Inflammatory macrophage treated with lipopolysaccharide for 1 hour (primary cell): ENCODE results near the gene PSMB8.
A peak's percentile ranks its signal among the peaks of the same experiment; 100 is the strongest.

ENCODE experiments used
- DNase-seq, 2 donors: peaks; one replicate each; pipeline ENCODE4 v3.0.0-alpha.2; 2020 to 2022

Gene PSMB8

DNA sequence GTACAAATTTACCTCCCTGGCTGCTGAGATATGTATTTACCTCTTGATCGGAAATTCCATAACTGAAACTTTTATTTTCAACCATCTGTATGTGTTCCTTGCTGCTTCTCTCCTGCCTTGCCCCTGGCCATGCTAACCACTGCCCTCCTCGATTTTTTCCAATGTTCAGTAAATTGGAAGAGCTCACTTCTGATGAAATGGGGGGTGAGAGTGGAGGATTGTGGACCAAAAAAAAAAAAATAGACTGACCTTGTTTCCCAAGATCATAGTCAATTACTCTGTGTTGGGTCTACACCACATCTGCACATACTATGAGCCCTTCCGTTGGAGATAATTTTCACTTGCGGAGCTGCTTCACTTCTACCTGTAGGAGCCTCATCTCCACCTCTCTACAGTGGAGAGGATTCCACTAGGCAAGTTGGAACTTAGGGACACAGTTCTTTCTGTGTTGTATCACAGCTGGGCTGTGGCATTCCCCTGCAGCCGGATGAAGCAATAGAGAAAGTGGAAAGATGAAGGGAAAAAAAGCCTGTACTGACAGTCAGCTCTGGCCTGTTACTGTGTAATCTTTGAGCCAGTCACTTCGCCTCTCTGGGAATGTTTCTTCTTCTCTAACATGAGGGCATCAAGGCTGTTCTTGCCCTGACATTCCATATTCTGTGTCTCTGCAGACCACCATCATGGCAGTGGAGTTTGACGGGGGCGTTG is 11.8 kb upstream of the PSMB8 start:
- no peak for DNase-seq

DNA sequence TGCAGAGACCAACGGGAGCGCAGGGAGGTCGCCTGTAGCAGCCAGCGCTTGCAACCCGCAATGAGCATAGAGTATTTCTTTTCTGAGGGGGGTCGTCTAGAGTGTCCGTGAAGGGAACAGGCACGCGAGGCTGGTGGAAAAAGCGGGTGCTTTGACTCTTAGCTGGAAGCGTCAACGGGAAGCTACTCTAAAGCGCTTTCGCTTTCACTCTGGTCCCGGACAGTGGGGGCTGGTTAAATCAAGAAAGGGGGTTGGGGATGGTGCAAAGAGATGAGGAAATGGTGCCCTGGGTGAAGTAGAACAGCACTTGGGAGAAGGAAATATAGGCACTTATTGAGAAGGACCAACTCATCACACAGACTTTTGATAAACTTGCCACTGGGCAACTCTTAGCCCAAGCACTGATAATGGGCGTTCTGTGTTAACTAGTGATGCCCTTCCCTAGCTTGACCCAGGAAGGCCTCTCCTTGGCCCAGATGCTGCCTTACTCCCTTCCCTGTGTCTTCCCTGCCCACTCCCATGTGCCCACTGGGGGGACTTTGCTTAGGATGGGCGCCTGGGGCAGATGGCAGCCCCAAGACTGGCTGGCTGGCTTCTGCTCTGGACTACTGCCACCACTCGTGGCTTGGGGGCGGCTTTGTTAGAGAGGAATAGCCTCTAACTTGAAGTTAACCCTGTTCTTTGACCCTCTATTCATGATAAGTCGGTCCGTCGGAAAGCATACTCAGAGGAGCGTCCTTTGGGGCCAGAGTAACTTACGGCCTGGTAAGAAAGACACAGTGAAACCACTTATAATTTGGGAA is 10.7 kb upstream of the PSMB8 start:
- DNase-seq = peak; percentile 68 to 71

DNA sequence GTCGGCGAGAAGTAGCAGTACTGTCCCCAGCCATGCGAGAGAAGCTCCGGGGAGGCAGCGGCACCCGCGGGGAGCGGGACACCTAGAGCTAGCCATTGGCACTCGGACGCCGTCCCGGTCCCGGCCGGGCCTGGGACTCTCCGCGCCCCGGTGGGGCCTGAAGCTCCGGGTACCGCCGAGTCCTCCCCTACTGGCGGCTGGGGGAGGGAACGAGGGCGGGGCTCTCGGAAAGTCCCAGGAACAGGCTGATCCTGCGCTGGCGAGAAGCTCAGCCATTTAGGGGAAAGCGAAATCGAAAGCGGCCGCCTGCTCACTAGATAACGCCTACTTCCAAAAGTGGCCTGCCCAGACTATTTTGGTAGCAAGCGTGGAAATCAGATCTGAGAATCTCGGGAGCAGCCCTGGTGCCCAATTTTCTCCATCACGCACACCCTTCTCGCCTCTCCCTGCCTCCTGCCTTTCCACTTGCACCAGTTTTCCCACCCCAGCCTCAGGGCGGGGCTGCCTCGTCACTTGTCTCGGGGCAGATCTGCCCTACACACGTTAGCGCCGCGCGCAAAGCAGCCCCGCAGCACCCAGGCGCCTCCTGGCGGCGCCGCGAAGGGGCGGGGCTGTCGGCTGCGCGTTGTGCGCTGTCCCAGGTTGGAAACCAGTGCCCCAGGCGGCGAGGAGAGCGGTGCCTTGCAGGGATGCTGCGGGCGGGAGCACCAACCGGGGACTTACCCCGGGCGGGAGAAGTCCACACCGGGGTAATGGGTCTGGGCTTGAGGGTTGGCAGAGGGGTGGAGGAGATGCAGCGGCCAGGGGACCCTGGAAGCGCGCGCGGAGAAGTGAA is 9.9 kb upstream of the PSMB8 start, which contains the start of the genes PSMB9 and TAP1:
PSMB9 (plus strand) TSS at position 652 of the 835 bp plus-strand sequence; CDS start at position 690, 38 bp downstream.
TAP1 (minus strand) TSS at position 164 of the 835 bp plus-strand sequence; CDS start at position 96, 68 bp downstream.
- peak; percentile 96 to 97 for DNase-seq

DNA sequence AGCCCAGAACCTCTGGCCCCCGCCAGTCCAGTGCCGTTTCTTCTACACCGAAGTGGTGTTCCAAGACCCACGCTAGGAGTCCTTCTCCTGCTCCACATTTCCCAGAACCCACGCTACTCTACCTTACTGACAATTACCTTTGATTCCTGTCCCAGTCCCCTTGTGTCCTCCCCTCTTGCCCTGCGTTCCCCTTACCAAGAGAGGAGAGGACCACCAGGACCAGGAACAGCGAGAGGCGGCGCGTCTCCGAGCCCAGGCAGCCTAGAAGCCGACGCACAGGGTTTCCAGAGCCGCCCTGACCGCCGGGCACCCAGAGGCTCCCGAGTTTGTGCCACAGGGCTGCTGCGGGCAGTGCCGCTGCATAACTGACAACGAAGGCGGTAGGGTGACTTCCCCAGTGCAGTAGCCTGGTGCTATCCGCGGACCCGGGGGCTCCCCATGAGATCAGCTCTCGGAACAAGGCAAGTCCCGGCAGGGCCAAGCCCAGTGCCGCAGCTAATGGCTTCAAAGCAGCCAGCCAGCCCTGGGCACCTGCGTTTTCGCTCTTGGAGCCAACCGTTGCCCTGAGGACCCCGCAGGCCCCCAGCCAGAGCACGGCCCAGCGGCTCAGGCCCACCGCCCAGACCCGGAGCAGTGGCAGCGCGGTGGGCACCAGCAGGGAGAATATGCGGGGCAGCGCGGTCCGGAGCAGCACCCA is 9.1 kb upstream of the PSMB8 start:
- peak; percentile 73 to 84 for DNase-seq

DNA sequence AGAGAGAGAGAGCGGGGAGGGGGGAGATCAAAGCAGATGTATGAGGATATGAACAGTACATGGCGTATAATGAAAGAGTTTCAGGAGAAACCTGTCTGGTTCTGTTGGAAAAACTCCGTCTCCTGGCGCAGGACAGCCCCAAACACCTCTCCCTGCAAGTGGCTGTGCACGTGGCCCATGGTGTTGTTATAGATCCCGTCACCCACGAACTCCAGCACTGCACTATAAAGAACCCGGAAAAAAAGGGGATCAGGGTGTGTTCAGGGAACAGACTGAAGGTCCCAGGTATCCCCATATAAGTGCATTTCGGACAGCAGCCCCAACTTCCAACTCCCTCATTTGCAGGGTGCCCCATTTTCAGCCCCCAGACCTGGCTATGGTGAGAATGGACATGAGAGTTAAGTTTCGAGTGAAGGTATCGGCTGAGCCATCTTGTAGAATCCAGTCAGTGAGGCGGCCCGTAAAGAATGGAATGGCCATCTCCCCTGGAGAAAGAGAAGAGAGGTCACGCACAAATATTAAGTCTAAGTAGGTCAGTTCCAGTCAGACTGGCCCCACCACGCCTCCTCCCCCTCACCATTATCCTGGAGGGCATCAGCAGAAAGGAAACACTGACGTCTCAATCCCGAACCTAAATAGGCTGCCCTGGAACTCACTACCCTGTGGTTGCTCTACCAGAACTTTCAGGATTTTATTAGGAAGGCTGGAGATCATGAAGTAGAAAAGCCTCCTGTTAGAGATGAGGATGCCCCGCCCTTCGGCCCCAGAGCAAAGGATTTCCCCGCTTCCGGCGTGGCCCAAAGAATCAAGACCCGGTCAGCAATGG is 8.4 kb upstream of the PSMB8 start:
- no peak for DNase-seq

DNA sequence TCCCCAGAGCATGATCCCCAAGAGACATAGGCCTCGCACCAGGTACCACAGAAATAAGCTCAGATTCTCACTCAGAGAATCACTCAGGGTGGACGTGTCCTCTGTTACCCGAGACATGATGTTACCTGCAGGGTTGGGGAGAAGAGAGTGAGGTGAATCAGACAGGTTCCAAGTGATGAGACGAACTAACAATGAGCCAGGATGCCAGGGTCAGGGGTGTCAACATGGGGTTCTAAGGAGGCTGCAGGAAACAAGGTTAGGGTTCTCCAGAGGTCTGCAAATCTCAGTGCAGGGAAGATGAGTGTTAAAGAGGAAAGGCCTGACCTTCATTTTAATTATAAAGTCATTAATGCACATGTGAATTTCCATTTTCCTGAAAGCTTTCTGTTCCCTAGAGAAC is 7.2 kb upstream of the PSMB8 start:
- no peak for DNase-seq

DNA sequence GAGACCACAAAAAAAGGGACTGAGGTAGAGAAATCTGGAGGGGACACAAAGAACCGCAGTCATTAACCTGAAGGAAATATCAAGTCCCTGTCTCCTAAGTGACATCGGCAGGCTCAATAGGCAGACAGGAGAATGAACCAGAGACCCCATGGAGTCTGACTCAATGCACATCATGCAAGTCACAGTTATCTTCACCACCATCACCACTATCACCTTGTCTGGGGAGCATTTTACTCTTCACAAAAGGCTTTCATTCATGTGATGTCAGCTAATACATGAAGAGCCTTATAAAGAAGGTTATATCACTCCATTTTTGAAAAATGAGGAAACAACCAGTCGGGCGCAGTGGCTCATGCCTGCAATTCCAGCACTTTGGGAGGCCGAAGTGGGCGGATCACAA is 5.3 kb upstream of the PSMB8 start:
- no peak for DNase-seq

DNA sequence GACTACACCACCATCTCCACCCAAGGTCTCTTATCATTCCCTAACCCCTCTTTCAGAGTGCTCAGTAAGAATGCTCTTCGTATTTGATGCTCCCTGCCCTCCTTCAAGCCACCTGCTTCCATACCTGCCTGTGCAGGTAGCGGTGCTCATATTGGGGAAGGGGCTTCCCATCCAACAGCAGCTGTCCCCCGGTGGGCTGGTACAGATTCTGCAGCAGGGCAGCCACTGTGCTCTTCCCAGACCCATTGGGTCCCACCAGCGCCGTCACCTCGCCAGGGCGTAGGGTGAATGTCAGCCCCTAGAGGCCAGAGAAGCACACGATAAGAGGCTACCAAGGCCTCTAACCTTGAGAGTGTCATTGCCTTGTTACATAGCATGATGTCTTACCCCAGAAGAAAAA is 3.9 kb upstream of the PSMB8 start:
- no peak for DNase-seq

DNA sequence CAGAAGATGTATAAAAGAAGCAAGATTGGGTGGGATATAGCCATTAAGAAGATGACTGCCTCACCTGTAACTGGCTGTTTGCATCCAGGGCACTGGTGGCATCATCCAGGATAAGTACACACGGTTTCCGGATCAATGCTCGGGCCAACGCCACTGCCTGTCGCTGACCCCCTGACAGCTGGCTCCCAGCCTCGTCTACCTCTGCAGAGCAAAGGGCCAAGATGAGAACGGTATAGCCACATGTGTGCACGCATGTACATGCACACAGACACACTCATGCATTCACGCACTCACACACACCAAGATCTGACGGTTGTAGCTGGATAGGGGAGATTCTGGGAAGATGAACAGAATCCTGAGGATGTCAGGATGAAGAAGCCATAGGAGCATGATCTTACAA is 3.2 kb upstream of the PSMB8 start:
- DNase-seq = no peak

DNA sequence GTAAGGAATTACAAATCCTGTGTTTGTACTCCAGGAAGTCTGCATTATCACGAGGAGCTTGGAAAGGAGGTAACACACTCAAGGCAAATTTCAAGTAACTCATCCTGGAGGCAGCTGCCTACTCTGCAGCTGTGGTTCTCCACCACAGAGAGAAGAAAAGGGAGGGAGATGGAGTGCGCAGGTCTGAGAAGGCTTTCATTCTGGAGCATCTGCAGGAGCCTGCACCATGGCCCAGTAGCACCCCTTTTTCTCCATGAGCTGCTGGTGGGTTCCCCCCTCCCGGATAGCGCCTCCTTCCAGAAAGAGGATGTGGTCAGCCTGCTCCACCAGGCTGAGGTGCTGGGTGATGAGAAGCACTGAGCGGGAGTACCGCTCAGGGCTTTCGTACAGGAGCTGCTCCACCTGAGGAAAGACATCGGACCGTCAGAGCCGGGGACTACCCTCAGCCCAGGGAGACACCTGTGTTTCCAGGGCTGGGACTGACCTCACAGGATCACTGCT is 1.6 kb upstream of the PSMB8 start:
- peak in 1 of 2 donors; percentile 34 for DNase-seq

DNA sequence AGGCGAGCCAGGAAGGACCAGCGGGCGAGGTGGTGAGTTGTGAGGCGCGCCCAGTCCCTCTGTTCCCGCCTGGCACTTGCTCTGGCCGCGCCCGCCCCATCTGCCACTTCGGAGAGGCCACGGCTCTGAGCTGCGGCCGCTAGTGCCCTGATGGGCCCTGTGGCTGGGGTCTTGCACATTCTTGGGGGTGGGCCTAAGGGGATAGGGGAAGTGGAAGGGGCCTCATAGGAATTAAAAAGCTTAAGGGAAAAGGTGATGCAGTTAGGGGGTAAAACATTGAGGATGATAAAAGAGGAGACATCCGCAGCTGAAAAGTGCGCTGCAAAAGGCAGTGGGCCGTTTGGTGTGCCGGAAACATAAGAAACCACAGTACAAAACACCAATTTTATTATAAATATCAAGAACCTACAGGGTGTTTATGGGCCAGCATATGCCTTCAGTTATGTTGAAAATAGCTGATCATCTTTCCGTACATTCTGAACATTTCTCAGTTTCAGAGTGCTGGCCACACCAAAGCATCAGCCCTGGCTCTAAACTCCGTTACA is 1.1 kb upstream of the PSMB8 start:
- no peak for DNase-seq

DNA sequence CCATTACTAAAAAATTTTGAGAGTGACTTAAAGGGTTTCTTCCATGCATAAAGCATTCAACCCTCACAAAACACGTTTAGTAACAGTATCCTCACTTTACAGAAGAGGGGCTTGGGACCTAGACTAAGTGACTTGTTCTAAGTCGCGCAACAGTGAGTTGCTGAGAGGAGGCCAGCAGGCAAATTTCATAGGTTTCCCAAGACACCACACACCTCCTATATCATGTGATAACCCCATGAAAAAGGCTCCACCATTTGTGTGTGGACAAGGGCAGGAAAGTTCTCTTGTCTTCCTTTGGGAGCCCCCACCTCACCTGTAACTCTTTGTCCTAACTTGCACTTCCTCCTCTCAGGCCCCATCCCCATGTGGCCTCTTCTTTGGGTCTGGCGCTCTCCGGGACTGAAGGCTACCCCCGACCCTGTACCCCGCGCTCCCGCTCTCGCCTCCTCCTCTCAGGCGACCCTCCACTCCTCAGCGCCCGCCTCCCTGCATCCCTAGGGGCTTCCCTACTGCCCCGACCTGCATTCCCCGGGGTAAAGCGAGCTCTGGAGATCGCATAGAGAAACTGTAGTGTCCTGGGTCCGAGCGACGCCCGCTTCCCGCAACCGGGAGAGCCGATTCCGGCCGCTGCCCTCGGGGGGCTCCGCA is 392 bp downstream of the PSMB8 start:
- DNase-seq = no peak

DNA sequence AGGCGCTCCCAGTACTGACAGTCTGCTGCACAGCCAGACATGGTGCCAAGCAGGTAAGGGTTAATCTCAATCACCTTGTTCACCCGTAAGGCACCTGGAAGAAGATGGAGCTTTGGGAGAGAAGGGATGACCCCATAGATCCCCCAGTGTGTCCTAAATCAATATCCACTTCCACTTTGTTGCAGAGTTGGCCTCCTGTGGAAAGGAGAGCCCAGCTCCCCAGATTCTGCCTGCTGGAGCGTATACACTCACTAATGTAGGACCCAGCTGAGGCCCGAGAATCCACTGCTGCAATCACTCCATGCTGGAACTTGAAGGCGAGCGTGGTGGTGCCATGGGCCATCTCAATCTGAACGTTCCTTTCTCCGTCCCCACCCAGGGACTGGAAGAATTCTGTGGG is 1.2 kb downstream of the PSMB8 start:
- no peak for DNase-seq

DNA sequence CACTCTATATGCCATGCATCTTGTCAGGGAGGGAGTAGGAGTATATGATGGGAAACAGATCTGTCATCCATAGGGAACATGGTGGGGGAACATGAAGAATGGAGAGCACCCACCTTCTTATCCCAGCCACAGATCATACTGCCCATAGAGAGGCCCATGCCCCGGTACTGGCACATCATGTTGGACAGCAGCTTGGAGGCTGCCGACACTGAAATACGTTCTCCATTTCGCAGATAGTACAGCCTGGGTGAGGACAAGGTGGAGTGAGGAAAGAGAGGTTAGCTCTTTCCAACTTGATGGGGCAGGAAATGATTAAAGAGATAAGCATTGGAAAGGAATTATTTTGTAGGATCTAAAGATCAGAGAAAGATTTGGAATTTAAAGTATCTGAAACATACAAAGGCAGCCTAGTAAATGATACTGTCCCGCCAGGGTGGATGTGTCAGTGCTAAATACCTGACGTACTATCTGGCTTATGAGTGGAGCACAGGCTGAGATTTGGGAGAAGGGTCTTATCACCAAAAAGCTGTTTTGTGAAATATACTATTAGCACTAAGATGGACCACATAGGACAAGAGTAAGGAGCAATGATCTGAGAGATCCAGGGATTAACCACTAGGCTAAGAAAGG is 1.7 kb downstream of the PSMB8 start:
- no peak for DNase-seq

DNA sequence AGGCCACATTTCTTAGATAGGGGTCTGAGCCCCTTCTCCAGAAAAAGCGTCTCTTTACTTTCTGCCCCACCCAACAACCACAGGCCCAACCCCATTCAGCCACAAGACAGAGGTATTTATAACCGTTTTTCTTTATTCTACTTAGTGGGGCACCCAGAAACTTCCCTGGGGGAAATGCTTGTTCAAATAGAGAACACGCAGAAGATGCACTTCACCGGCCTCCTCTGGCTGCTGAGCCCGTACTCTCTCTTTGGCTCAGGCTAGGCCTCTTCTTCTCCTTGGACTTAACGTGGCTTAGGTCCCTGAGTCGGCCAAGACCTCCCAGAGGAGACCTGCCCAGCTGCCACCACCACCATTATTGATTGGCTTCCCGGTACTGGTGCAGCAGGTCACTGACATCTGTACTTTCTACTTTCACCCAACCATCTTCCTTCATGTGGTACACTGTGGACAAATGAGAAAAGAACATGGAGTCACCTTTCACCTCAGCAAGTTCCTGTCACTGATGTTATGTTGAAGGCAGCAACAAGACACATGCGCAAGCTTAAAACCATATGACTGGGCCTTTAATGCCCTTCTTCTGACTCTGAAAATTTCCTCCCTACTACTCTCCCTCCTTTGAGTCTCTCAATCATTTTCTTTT is 3.1 kb downstream of the PSMB8 start:
- DNase-seq = no peak

DNA sequence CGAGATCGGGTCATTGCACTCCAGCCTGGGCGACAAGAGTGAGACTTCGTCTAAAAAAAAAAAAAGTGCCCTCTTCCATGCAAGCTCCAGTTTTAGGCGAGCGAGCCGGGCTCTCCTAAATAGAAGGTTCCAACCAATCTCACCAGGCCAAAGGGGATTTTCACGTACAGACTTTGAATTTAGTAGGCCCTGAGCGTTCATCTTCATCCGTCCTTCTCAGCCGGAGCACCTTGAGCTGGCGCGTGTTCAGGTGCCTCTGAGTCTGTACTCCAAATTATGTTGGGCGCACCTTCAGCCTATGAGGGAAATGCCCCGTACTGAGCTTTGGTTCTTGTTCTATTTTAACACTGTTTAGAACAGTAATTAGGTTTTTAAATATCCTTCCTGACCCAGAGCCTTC is 4.5 kb downstream of the PSMB8 start:
- DNase-seq = no peak

DNA sequence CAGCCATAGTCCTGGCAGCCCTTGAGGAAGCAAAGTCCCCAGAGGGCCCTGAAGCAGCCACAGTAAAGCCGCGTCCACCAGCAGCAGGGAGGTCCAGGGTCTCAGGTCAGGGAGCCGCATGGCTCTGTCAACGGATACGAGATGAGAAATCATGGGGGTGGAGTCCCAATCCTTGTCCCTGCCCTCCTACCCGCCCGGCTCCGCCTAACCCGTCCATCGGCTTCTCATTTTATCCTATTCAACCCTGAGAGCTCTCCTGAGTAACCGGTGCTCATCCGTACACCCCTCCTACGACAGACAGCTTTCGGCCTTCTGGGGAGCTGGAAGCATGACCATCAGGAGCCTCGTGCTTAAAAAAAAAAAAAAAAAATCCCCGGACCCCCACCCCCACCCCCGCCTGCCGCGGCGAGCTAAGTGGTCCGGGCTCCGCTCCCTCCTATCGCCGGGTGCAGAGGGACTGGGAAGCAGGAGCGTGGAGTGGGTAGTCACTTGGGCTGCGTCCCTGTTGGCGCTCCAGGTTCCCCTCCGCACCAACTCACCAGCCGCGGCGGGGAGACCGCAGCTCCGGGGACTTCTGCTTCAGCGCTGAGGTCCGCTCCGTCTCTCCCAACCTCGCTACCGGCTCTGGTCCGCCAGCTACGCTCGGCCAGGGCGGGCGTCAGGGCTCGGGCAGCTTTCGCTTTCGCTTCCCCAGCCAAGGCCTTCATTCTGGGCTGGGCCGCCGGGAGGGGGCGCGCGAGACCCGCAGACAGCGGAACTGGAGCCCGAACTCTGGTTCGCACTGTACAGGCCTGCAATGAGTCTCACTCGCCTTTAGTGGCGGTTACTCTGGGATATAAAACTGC is 5.5 kb downstream of the PSMB8 start, which contains the start of gene TAP2:
TAP2 (minus strand) TSS at position 626 of the 845 bp plus-strand sequence; CDS start at position 120, 506 bp downstream.
- DNase-seq = peak; percentile 89 to 99

DNA sequence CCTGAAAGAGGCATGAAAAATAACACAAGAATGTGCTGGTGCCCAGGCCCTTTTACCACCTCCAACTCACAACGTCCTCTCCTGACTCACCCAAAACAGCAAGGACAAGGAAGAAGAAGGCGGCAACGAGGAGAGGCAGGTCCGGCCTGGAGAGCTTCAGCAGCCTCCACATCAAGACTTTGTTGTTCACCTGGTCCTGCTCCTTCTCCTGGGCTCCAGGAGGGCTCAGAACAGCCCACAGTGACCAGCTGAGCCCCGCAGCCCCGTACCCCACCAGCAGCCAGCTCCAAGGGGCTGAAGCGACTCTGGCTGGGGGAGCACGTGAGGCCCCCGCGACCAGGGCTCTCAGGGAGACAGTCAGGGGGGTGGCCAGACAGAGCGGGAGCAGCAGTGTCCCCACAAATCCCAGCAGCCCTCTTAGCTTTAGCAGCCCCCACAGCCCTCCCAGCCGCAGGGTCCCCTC is 6.2 kb downstream of the PSMB8 start:
- DNase-seq = no peak
